MCF 10A (cell line): ENCODE data around the gene LSM10. TPM values are rescaled to one million over a fixed set of nuclear protein-coding genes. Genes with fewer than 3 reads are reported as not detected.

ENCODE experiments used
- BruUV-seq: library from RNA; stranded (reverse); fragments of 400-500 nt; replicated peaks from 2 replicates; lab custom pipeline; 2021; lab: Mats Ljungman, UMichigan
- CTCF ChIA-PET: fragments of 300-600 bp; sonication (Branson Sonifier 250); formaldehyde crosslinking; extraction: SDS; loops from one replicate; lab custom pipeline; 2021; ENCODE audit warnings: antibody characterized with exemption, inconsistent platforms; lab: Yijun Ruan, JAX
- POLR2A ChIA-PET: fragments of 300-600, 350-650 bp; sonication (Branson Sonifier 250); formaldehyde crosslinking; extraction: SDS; loops from one replicate; lab custom pipeline; 2020; ENCODE audit warnings: antibody characterized with exemption, inconsistent platforms; lab: Yijun Ruan, JAX
- DNase-seq: peaks from one replicate; pipeline ENCODE4 v3.0.0-alpha.2; 2018; ENCODE audit not compliant: unreplicated experiment
- H3K27ac Mint-ChIP-seq: one replicate; pipeline ENCODE4 v1.8.0; 2022; ENCODE audit warnings: mild to moderate bottlenecking, low read depth, mixed read lengths; ENCODE audit not compliant: unreplicated experiment
- H3K27me3 Mint-ChIP-seq: one replicate; pipeline ENCODE4 v1.8.0; 2022; ENCODE audit warnings: mixed read lengths; ENCODE audit not compliant: insufficient read depth, unreplicated experiment
- H3K36me3 Mint-ChIP-seq: one replicate; pipeline ENCODE4 v1.8.0; 2022; ENCODE audit warnings: mild to moderate bottlenecking, moderate library complexity, mixed read lengths; ENCODE audit not compliant: insufficient read depth, unreplicated experiment
- H3K4me1 Mint-ChIP-seq: one replicate; pipeline ENCODE4 v1.8.0; 2022; ENCODE audit warnings: mixed read lengths; ENCODE audit not compliant: insufficient read depth, unreplicated experiment
- H3K4me3 Mint-ChIP-seq: one replicate; pipeline ENCODE4 v1.8.0; 2022; ENCODE audit warnings: mild to moderate bottlenecking, moderate library complexity, mixed read lengths; ENCODE audit not compliant: unreplicated experiment
- H3K9me3 Mint-ChIP-seq: one replicate; pipeline ENCODE4 v1.8.0; 2022; ENCODE audit warnings: mixed read lengths; ENCODE audit not compliant: unreplicated experiment
- intact Hi-C: fragments of 100-400 bp; cut with micrococcal nuclease; formaldehyde crosslinking; loops from 2 replicates; pipeline ENCODE4 v1.14.1; 2022
- total RNA-seq: library from RNA; stranded (reverse); gene quantifications from 2 replicates; pipeline ENCODE4 v1.2.3, GENCODE V29; 2022
- TF ChIP-seq, protein P1 (sequence below): fragments of 200-600 bp; IDR thresholded peaks from one replicate; pipeline ENCODE4 v1.8.0; 2022; ENCODE audit warnings: antibody characterized with exemption, mild to moderate bottlenecking; ENCODE audit not compliant: unreplicated experiment

LSM10 gene
- total RNA-seq, 1 experiment from 2014 or later = 42.3 TPM

GRCh38 chr1:36358514-36359084, 39.1 kb downstream of the LSM10 start:
- H3K9me3 Mint-ChIP-seq = no peaks in the 10 kb centered on the region
- H3K36me3 Mint-ChIP-seq = peaks cover 54% of the 10 kb centered on the region
- H3K4me3 Mint-ChIP-seq = no peak overlapping the region
- ChIA-PET CTCF (interaction anchor here (0.5 to 3.2 kb wide), 8 partner anchors 8 to 380 kb away, joined by 3 to 23 read pairs (median 4); no protein-coding TSS in a partner anchor), POLR2A (no interaction called here)
- no peak overlapping the region for H3K27ac Mint-ChIP-seq
- H3K27me3 Mint-ChIP-seq = no peaks in the 10 kb centered on the region
- TF ChIP-seq, protein P1, sequence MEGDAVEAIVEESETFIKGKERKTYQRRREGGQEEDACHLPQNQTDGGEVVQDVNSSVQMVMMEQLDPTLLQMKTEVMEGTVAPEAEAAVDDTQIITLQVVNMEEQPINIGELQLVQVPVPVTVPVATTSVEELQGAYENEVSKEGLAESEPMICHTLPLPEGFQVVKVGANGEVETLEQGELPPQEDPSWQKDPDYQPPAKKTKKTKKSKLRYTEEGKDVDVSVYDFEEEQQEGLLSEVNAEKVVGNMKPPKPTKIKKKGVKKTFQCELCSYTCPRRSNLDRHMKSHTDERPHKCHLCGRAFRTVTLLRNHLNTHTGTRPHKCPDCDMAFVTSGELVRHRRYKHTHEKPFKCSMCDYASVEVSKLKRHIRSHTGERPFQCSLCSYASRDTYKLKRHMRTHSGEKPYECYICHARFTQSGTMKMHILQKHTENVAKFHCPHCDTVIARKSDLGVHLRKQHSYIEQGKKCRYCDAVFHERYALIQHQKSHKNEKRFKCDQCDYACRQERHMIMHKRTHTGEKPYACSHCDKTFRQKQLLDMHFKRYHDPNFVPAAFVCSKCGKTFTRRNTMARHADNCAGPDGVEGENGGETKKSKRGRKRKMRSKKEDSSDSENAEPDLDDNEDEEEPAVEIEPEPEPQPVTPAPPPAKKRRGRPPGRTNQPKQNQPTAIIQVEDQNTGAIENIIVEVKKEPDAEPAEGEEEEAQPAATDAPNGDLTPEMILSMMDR = no peak
- DNase-seq = no peak
- intact Hi-C loops = no loop called here
- BruUV-seq = no TSS peak
- H3K4me1 Mint-ChIP-seq = peaks cover 7% of the 10 kb centered on the region

GRCh38 chr1:36355811-36356210, 41.9 kb downstream of the LSM10 start:
- Mint-ChIP-seq H3K36me3 (peaks cover 40% of the 10 kb centered on the region), H3K27me3 (no peaks in the 10 kb centered on the region), H3K4me3 (no peak overlapping the region), H3K4me1 (peaks cover 27% of the 10 kb centered on the region), H3K9me3 (no peaks in the 10 kb centered on the region), H3K27ac (no peak overlapping the region)
- BruUV-seq = no TSS peak
- intact Hi-C loops = no loop called here
- TF ChIP-seq, protein P1 = no peak
- ChIA-PET POLR2A (no interaction called here), CTCF (interaction anchor here (0.8 to 2.5 kb wide), 5 partner anchors 11 to 16 kb away, joined by 3 to 13 read pairs (median 5); no protein-coding TSS in a partner anchor)
- no peak for DNase-seq

DNA sequence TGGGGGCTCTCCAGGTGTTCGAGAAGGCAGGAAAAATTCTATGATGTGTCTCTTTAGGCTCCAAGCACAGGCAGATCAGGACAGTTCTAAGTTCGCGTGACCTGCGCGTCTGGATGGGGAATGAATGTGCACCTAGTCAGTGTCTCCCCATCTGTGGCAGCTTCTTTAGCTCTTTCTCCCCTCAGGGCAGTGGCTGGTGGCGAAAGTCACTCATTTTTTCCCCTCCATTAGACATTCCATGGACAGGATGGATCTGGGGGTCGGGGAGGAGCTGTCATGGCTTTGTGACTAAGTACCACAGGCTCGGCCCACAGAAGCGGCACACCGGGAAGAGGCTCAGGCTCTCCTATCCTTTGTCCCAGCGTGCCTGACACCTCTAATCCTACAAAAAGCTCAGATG, 43.2 kb downstream of the LSM10 start:
- intact Hi-C loops = no loop called here
- Mint-ChIP-seq H3K4me1 (peaks cover 29% of the 10 kb centered on the region), H3K9me3 (no peaks in the 10 kb centered on the region), H3K36me3 (peaks cover 40% of the 10 kb centered on the region), H3K27me3 (no peaks in the 10 kb centered on the region), H3K27ac (peak overlapping the region; percentile 19), H3K4me3 (no peak overlapping the region)
- DNase-seq = no peak
- TF ChIP-seq, protein P1 = no peak
- no TSS peak for BruUV-seq
- POLR2A ChIA-PET = interaction anchor here (0.6 kb wide), 1 partner anchor 44 kb away, joined by 3 read pairs; no protein-coding TSS in a partner anchor
- CTCF ChIA-PET = interaction anchor here (1.9 to 6.0 kb wide), 2 partner anchors 12 to 13 kb away, joined by 6 to 97 read pairs; no protein-coding TSS in a partner anchor

DNA sequence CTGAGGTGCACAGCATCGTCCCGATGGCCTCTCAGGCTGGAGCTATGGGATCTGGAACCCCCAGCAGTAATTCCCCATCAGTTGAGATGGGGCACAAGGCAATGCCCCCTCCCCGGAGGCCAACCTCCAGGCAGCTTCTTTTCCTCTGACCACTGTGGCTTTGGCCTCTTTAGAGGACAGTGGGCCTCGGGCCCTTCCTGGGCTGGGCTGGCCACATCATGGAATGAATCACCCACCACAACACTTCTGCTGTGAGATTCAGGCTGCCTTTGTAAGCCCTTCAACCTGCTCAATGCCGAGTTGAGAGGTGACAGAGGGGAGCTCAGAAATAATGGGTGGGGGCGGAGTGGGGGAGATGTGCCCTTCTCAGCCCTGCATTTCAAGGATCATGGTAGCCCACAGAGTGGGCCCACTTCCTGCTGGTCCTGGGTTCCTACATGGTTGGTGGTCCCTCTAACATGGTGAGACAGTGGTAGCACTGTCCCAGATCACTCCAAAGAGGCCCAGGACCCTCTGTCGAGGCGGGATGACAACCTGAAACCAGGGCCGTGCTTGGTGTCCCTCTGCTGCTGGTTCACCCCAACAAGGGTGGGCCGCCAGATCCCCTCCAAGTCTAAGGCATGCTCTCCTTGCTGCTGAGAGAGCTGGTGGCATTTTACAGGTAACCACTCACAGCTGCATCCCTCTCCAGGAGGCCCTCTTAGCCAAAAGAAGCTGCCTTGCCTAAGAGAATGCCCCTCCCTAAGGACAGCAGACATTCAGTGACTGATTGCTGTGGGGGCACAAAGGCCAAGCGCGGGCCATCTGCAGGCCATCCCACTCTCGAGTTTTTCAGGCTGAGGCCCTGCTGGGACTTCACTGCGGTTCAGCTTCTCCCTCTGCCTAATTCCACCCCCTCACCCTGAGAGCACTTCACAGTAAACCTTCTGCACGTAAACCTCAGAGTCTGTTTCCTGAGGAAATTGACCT, 44.5 kb downstream of the LSM10 start:
- Mint-ChIP-seq H3K4me1 (peaks cover 38% of the 10 kb centered on the region), H3K36me3 (peaks cover 33% of the 10 kb centered on the region), H3K27ac (peak overlapping the region; percentile 82), H3K4me3 (peak overlapping the region; percentile 47), H3K9me3 (no peaks in the 10 kb centered on the region), H3K27me3 (no peaks in the 10 kb centered on the region)
- ChIA-PET POLR2A (interaction anchor here (0.7 to 2.8 kb wide), 3 partner anchors 13 to 65 kb away, joined by 3 to 7 read pairs (median 4); no protein-coding TSS in a partner anchor), CTCF (interaction anchor here (0.7 to 6.0 kb wide), 4 partner anchors 10 to 35 kb away, joined by 3 to 97 read pairs (median 12); no protein-coding TSS in a partner anchor)
- TF ChIP-seq, protein P1 = no peak
- intact Hi-C loops = no loop called here
- DNase-seq = peak; percentile 45
- no TSS peak for BruUV-seq
